HEK293T (cell line): ENCODE measurements around the gene ZNF432.
"Not testable (repeated sequence)": the region's sequence is repeated elsewhere in the genome, so short reads cannot be mapped to it uniquely, and the experiment has no call there.

Experiments used
- BHLHE40 ChIP-seq: fragments of 450-650 bp; IDR thresholded peaks from 2 replicates; pipeline ENCODE4 v1.6.1; 2016; ENCODE audit warnings: mild to moderate bottlenecking, moderate library complexity, borderline replicate concordance
- CTBP1 ChIP-seq: fragments of 450-650 bp; IDR thresholded peaks from 2 replicates; pipeline ENCODE4 v1.6.1; 2016; ENCODE audit warnings: borderline replicate concordance
- ELF4 ChIP-seq: fragments of 450-650 bp; IDR thresholded peaks from 2 replicates; pipeline ENCODE4 v1.6.1; 2017; ENCODE audit warnings: antibody characterized with exemption
- FOXA1 ChIP-seq: fragments of 450-650 bp; IDR thresholded peaks from 2 replicates; pipeline ENCODE4 v1.6.1; 2016; ENCODE audit warnings: mild to moderate bottlenecking
- FOXK2 ChIP-seq: fragments of 450-650 bp; IDR thresholded peaks from 2 replicates; pipeline ENCODE4 v1.6.1; 2016; ENCODE audit warnings: mild to moderate bottlenecking
- FOXM1 ChIP-seq: fragments of 450-650 bp; IDR thresholded peaks from 2 replicates; pipeline ENCODE4 v1.6.1; 2017; ENCODE audit warnings: mild to moderate bottlenecking, borderline replicate concordance
- HDGF ChIP-seq: fragments of 450-650 bp; IDR thresholded peaks from 2 replicates; pipeline ENCODE4 v1.6.1; 2017; ENCODE audit warnings: antibody characterized with exemption, borderline replicate concordance
- LEF1 ChIP-seq: fragments of 450-650 bp; IDR thresholded peaks from 2 replicates; pipeline ENCODE4 v1.6.1; 2017; ENCODE audit warnings: mild to moderate bottlenecking, borderline replicate concordance
- NFRKB ChIP-seq: fragments of 450-650 bp; IDR thresholded peaks from 2 replicates; pipeline ENCODE4 v1.6.1; 2016; ENCODE audit warnings: mild to moderate bottlenecking, moderate library complexity
- SP1 ChIP-seq: fragments of 450-650 bp; IDR thresholded peaks from 2 replicates; pipeline ENCODE4 v1.6.1; 2017
- SUZ12 ChIP-seq: fragments of 450-650 bp; IDR thresholded peaks from 2 replicates; pipeline ENCODE4 v1.6.1; 2016; ENCODE audit warnings: mild to moderate bottlenecking
- TARDBP ChIP-seq: fragments of 450-650 bp; IDR thresholded peaks from 2 replicates; pipeline ENCODE4 v1.6.1; 2016
- ZNF384 ChIP-seq: fragments of 450-650 bp; IDR thresholded peaks from 2 replicates; pipeline ENCODE4 v1.6.1; 2016

- not testable (repeated sequence) for TF ChIP-seq SP1, CTBP1, HDGF, FOXA1, ZNF384, TARDBP, SUZ12, BHLHE40, FOXM1, NFRKB, ELF4, FOXK2, LEF1
Measured at GRCh38 chr19:52096416-52096815, 47.8 kb upstream of the ZNF432 start.
